Liver (tissue), 9 donors: ENCODE data around the gene DIP2B. TPM values are rescaled to one million over a fixed set of nuclear protein-coding genes. Genes with fewer than 3 reads are reported as not detected.

Experiments used
- DNase-seq: peaks from one replicate; pipeline ENCODE4 v3.0.0-alpha.2; 2017; ENCODE audit warnings: low spot score
- H3K27ac ChIP-seq, 2 donors: one replicate each; pipeline ENCODE4 v1.7.0; 2013; ENCODE audit warnings: inconsistent platforms in 2 of 2, low read length in 2 of 2, control low read depth in 1 of 2, low read depth in 1 of 2, mild to moderate bottlenecking in 1 of 2
- H3K27me3 ChIP-seq, 4 donors: one replicate each; pipeline versions ENCODE4 v1.6.1 to v1.7.0; 2013; ENCODE audit warnings: low read length in 3 of 4, inconsistent platforms in 1 of 4, mild to moderate bottlenecking in 1 of 4, moderate library complexity in 1 of 4; ENCODE audit not compliant: control insufficient read depth in 4 of 4, insufficient read depth in 4 of 4
- H3K36me3 ChIP-seq, 4 donors: one replicate each; pipeline versions ENCODE4 v1.6.1 to v1.7.0; 2013; ENCODE audit warnings: low read length in 3 of 4, mild to moderate bottlenecking in 3 of 4, low read depth in 1 of 4, moderate library complexity in 1 of 4; ENCODE audit not compliant: control insufficient read depth in 4 of 4, insufficient read depth in 3 of 4
- H3K4me1 ChIP-seq, 4 donors: one replicate each; pipeline versions ENCODE4 v1.6.1 to v1.7.0; 2013; ENCODE audit warnings: low read length in 3 of 4, mild to moderate bottlenecking in 3 of 4, moderate library complexity in 1 of 4; ENCODE audit not compliant: control insufficient read depth in 4 of 4, insufficient read depth in 4 of 4
- H3K4me3 ChIP-seq, 3 donors: one replicate each; pipeline versions ENCODE4 v1.6.1 to v1.7.0; 2013; ENCODE audit warnings: low read length in 3 of 3, control low read depth in 1 of 3, low read depth in 1 of 3, mild to moderate bottlenecking in 1 of 3
- H3K9ac ChIP-seq, 2 donors: one replicate each; pipeline ENCODE4 v1.7.0; 2013; ENCODE audit warnings: low read length in 2 of 2, mild to moderate bottlenecking in 2 of 2, moderate library complexity in 2 of 2, control low read depth in 1 of 2, low read depth in 1 of 2
- H3K9me3 ChIP-seq, 4 donors: one replicate each; pipeline versions ENCODE4 v1.6.1 to v1.7.0; 2013; ENCODE audit warnings: low read length in 3 of 4; ENCODE audit not compliant: control insufficient read depth in 4 of 4
- ATF3 ChIP-seq: IDR thresholded peaks from 2 replicates; pipeline ENCODE4 v1.6.1; 2016; ENCODE audit warnings: antibody characterized with exemption
- CTCF ChIP-seq: fragments of 150-350 bp; IDR thresholded peaks from 2 replicates; pipeline ENCODE4 v1.5.1; 2017; ENCODE audit warnings: improper control_type of control experiment, low read depth, low read length; ENCODE audit not compliant: missing input control
- JUND ChIP-seq, 2 donors: IDR thresholded peaks; 2 replicates each; pipeline ENCODE4 v1.6.1; 2016; ENCODE audit warnings: antibody characterized with exemption in 2 of 2
- RAD21 ChIP-seq, 2 donors: IDR thresholded peaks; 2 replicates each; pipeline ENCODE4 v1.6.1; 2016; ENCODE audit warnings: antibody characterized with exemption in 2 of 2, mild to moderate bottlenecking in 2 of 2
- REST ChIP-seq: IDR thresholded peaks from 2 replicates; pipeline ENCODE4 v1.6.1; 2016; ENCODE audit warnings: antibody characterized with exemption, mild to moderate bottlenecking
- TAF1 ChIP-seq: conservative IDR thresholded peaks from 2 replicates; pipeline ENCODE4 v1.6.1; 2016; ENCODE audit warnings: antibody characterized with exemption, mild to moderate bottlenecking
- YY1 ChIP-seq: IDR thresholded peaks from 2 replicates; pipeline ENCODE4 v1.6.1; 2016; ENCODE audit warnings: antibody characterized with exemption, mild to moderate bottlenecking
- WGBS: extraction: QIAGEN DNeasy Blood & Tissue Kit; methylation state at CpG from one replicate; pipeline ENCODE4 v1.1.7; 2013; 5-methylcytosine and 5-hydroxymethylcytosine counted together
- polyA plus RNA-seq, 2 donors: library from polyadenylated mRNA; stranded (reverse) in 1 of 2; unstranded in 1 of 2; fragments of 200-250 nt in 1 of 2; fragments of >200 nt in 1 of 2; fragmentation: Nextera tagmentation in 1 of 2; extraction: Ambion mirVana in 1 of 2; gene quantifications; one replicate each; pipeline versions ENCODE4 v1.2.1 to v1.2.3, GENCODE V29; 2013 to 2015
- total RNA-seq, 2 donors: library from RNA; depleted of rRNA; stranded (reverse); fragments of >200 nt; gene quantifications; one replicate each; pipeline ENCODE4 v1.2.3, GENCODE V29; 2014
- donor health status: healthy.
- donor health status: healthy.
- donor health status: healthy.
- donor health status: healthy.
- donor health status: healthy.

The DIP2B gene
- total and polyA plus RNA-seq, 4 donors, result 4.8 to 30.7 (median 13.8) TPM

- TF ChIP-seq CTCF (no peak), REST (no peak), ATF3 (no peak), TAF1 (no peak)
- Histone ChIP-seq H3K36me3 (no peaks in the 10 kb centered on the region), H3K4me3 (peak overlapping the region in 2 of 3 donors; percentile 84 to 96), H3K27ac (peak overlapping the region; percentile 95 to 97), H3K4me1 (peaks cover 3 to 50% (median 38%) of the 10 kb centered on the region in 4 donors), H3K9me3 (no peaks in the 10 kb centered on the region), H3K27me3 (no peaks in the 10 kb centered on the region), H3K9ac (peak overlapping the region; percentile 81 to 92)
- no peak for DNase-seq
- 10% methylated on average over 2 of the region's 2 CpGs for whole genome bisulfite sequencing
Measured at GRCh38 chr12:50506753-50507473, 2.1 kb downstream of the DIP2B start.

GRCh38 chr12:50507474-50507838 lies 2.7 kb downstream of the DIP2B start:
- Histone ChIP-seq H3K36me3 (no peaks in the 10 kb centered on the region), H3K4me1 (peaks cover 3 to 50% (median 38%) of the 10 kb centered on the region in 4 donors), H3K9me3 (no peaks in the 10 kb centered on the region), H3K4me3 (peak overlapping the region in 2 of 3 donors; percentile 84 to 96), H3K9ac (peak overlapping the region; percentile 81 to 92), H3K27ac (peak overlapping the region; percentile 95 to 97), H3K27me3 (no peaks in the 10 kb centered on the region)
- no peak for TF ChIP-seq YY1
- 46% methylated on average over 11 of the region's 11 CpGs for WGBS
- DNase-seq, result no peak

- Histone ChIP-seq H3K9ac (no peak overlapping the region), H3K4me1 (peaks cover 3 to 50% (median 38%) of the 10 kb centered on the region in 4 donors), H3K4me3 (peak overlapping the region in 1 of 3 donors; percentile 84), H3K27me3 (no peaks in the 10 kb centered on the region), H3K9me3 (no peaks in the 10 kb centered on the region), H3K27ac (peak overlapping the region; percentile 0 to 95), H3K36me3 (no peaks in the 10 kb centered on the region)
- TF ChIP-seq RAD21 (IDR thresholded peaks at IDR 0.05), result peak in 1 of 2 donors; percentile 26
- TF ChIP-seq JUND (IDR thresholded peaks at IDR 0.05), result no peak
- WGBS, result 31% methylated on average over 2 of the region's 2 CpGs
- DNase-seq, result no peak
Measured at GRCh38 chr12:50507930-50508329, 3.1 kb downstream of the DIP2B start.
